Right atrium auricular region (tissue), 2 donors: ENCODE data around the gene IGF2BP3. TPM values are rescaled to one million over a fixed set of nuclear protein-coding genes. Genes with fewer than 3 reads are reported as not detected.

Experiments used
- DNase-seq: peaks from one replicate; pipeline ENCODE4 v3.0.0-alpha.2; 2019; ENCODE audit warnings: low spot score
- H3K27ac ChIP-seq, 2 donors: fragments of 200-600 bp; sonication (generic); 1 replicate in 1 of 2; 2 replicates in 1 of 2; pipeline ENCODE4 v1.5.1; 2016 to 2019
- H3K27me3 ChIP-seq, 2 donors: fragments of 200-600 bp; sonication (generic); one replicate each; pipeline versions ENCODE4 v1.5.1 to v1.6.0; 2017 to 2019
- H3K36me3 ChIP-seq: fragments of 200-600 bp; sonication (generic); one replicate; pipeline ENCODE4 v1.5.1; 2016
- H3K4me1 ChIP-seq, 2 donors: fragments of 200-600 bp; sonication (generic); one replicate each; pipeline versions ENCODE4 v1.5.1 to v1.6.0; 2017 to 2019
- H3K4me3 ChIP-seq, 2 donors: fragments of 200-600 bp; sonication (generic); 1 replicate in 1 of 2; 2 replicates in 1 of 2; pipeline ENCODE4 v1.5.1; 2017 to 2019; ENCODE audit warnings: mild to moderate bottlenecking in 1 of 2, moderate library complexity in 1 of 2
- H3K9me3 ChIP-seq, 2 donors: fragments of 200-600 bp; sonication (generic); one replicate each; pipeline ENCODE4 v1.5.1; 2019
- total RNA-seq, 2 donors: library from RNA; depleted of rRNA; stranded (reverse); fragments of >200 nt; gene quantifications; one replicate each; pipeline ENCODE4 v1.1.0, GENCODE V29; 2016
- TF ChIP-seq, protein P1 (sequence below), 2 donors: fragments of 200-600 bp; sonication (generic); IDR thresholded peaks; one replicate each; pipeline ENCODE4 v1.5.1; 2019; ENCODE audit warnings: antibody characterized with exemption in 2 of 2

IGF2BP3 gene
- total RNA-seq, 2 donors from 2014 or later: not detected

DNA sequence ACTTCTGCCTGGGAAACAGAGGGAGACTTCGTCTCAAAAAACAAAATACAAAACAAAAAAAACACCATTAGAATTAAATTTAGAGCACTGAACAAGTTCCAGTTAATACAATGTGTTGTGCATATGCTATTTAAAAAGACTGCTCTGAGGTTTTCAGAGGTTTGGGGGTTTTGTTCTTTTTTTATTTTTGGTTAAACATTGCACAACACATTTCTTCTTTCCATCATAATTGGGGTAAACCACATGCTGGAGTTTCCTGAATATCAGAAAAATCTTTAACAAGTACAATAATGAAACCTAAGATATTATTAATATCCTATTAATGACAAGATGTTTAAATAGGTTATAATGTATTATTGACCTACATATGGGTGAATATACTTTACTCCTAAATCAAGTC lies 26.3 kb downstream of the IGF2BP3 start:
- Histone ChIP-seq H3K36me3 (no peaks in the 10 kb centered on the region), H3K27ac (no peak overlapping the region), H3K27me3 (no peaks in the 10 kb centered on the region), H3K4me1 (no peaks in the 10 kb centered on the region), H3K4me3 (no peak overlapping the region), H3K9me3 (no peaks in the 10 kb centered on the region)
- TF ChIP-seq, protein P1, sequence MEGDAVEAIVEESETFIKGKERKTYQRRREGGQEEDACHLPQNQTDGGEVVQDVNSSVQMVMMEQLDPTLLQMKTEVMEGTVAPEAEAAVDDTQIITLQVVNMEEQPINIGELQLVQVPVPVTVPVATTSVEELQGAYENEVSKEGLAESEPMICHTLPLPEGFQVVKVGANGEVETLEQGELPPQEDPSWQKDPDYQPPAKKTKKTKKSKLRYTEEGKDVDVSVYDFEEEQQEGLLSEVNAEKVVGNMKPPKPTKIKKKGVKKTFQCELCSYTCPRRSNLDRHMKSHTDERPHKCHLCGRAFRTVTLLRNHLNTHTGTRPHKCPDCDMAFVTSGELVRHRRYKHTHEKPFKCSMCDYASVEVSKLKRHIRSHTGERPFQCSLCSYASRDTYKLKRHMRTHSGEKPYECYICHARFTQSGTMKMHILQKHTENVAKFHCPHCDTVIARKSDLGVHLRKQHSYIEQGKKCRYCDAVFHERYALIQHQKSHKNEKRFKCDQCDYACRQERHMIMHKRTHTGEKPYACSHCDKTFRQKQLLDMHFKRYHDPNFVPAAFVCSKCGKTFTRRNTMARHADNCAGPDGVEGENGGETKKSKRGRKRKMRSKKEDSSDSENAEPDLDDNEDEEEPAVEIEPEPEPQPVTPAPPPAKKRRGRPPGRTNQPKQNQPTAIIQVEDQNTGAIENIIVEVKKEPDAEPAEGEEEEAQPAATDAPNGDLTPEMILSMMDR (IDR thresholded peaks at IDR 0.05): no peak
- no peak for DNase-seq

DNA sequence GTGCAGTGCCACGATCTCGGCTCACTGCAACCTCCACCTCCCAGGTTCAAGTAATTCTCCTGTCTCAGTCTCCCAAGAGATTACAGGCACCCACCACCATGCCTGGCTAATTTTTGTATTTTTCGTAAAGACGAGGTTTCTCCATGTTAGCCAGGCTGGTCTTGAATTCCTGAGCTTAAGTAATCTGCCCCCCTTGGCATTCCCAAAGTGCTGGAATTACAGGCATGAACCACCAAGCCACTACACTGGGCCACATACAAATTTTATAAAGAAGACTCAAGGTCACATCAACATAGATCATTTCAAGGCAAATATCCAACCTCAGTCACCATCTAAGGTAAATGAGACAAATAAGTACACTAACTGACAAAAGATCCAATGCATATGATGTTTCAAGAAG lies 32.1 kb downstream of the IGF2BP3 start:
- TF ChIP-seq, protein P1 (IDR thresholded peaks at IDR 0.05): no peak
- no peak overlapping the region for H3K4me3 ChIP-seq
- H3K36me3 ChIP-seq: no peaks in the 10 kb centered on the region
- no peak overlapping the region for H3K27ac ChIP-seq
- DNase-seq: no peak
- H3K9me3 ChIP-seq: no peaks in the 10 kb centered on the region
- H3K4me1 ChIP-seq: no peaks in the 10 kb centered on the region
- H3K27me3 ChIP-seq: no peaks in the 10 kb centered on the region

DNA sequence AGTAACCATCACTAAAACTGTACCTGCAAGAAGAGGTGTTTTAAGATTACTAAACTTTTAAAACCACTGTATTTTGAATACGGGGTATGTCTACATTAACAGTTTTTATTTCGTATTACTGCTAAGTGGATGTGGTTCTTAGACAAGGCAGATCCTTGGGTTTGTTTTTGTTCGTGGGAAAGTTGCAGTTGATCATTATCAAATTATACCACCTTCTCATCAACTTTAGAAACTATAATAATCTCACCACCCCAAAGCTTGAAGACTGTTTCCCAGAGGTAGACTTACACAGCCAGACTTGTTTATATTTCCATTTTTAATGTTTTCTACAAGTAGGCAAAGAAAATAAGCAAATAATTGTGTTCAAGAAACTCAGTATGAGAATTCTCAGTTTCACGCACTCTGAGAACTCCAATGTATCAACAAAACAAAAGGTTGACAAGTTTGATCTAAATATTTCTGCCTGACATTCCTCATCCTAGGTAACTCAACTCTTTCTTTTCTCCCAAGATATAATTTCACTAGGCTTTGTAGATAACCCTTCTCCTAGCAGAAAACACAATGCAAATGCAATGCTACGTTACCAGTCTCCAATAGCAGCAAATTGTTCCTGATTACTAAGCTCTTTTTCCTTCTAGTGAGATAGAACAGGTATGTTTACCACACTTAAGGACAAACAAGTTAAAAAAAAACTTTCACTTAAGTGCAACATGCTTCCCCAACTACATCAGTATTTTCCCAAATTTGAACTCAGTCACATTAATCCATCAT lies 36.0 kb downstream of the IGF2BP3 start:
- H3K36me3 ChIP-seq: no peaks in the 10 kb centered on the region
- TF ChIP-seq, protein P1 (IDR thresholded peaks at IDR 0.05): no peak
- H3K27me3 ChIP-seq: no peaks in the 10 kb centered on the region
- no peak overlapping the region for H3K27ac ChIP-seq
- no peak overlapping the region for H3K4me3 ChIP-seq
- no peaks in the 10 kb centered on the region for H3K4me1 ChIP-seq
- H3K9me3 ChIP-seq: no peaks in the 10 kb centered on the region
- no peak for DNase-seq

DNA sequence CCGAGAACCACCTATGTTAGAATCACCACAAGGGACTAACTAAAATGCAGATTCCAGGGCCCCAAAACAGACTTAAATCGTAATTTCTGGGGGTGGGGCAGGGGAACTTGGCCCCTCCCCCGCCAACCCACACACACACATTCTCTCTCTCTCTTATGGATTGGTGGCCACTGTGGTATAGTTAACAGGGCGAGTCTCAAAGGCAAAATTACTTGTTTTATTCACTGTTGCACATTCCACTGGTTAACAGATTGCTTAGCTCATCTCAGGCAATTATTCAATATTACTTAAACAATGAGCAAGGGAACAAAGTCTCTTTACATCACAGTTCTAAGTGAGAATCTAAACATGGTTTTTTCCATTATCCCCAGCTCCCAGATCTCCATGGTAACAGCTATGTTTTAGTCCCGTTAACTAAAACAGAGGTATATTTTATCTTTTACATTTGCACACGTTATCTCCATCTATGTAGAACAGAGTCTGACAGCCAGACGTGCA lies 38.5 kb downstream of the IGF2BP3 start:
- no peaks in the 10 kb centered on the region for H3K4me1 ChIP-seq
- no peak overlapping the region for H3K4me3 ChIP-seq
- no peak overlapping the region for H3K27ac ChIP-seq
- no peaks in the 10 kb centered on the region for H3K27me3 ChIP-seq
- H3K9me3 ChIP-seq: no peaks in the 10 kb centered on the region
- no peaks in the 10 kb centered on the region for H3K36me3 ChIP-seq
- TF ChIP-seq, protein P1 (IDR thresholded peaks at IDR 0.05): no peak
- DNase-seq: no peak

DNA sequence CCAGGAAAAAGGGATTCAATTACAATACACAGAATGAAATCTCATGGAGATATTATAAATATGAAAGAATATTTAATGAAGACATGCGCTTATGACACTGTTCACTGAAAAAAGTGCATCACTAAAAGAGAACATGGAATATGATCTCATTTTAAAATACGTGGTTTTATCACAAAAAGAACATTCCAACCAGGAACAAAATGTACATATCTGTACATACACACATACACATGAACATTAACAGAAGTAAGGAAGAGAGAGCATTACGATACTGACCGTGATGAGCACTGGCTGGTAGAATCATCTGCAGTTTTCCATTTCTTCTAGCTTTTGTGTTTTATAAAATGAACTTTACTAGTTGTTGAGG lies 39.4 kb downstream of the IGF2BP3 start:
- TF ChIP-seq, protein P1 (IDR thresholded peaks at IDR 0.05): no peak
- Histone ChIP-seq H3K36me3 (no peaks in the 10 kb centered on the region), H3K27me3 (no peaks in the 10 kb centered on the region), H3K27ac (no peak overlapping the region), H3K4me1 (no peaks in the 10 kb centered on the region), H3K9me3 (no peaks in the 10 kb centered on the region), H3K4me3 (no peak overlapping the region)
- DNase-seq: no peak

DNA sequence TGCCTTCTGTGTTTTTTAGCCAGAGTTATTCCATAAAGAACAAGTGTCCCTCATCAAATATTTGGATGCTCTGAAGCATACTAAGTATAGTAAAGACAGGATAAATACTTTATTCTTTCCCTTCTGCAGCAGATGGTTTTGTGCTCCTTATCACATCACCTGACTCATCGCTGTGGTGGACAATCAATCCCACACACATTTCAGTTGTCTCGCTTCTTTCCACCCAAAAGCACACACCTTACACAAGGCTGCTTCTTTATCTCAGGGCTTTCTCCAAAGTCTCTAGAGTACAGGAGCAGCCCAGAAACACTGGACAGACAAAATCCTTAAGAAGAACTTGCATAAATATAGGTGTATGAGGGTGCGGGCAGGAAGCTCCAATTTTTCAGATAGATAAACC lies 43.4 kb downstream of the IGF2BP3 start:
- TF ChIP-seq, protein P1 (IDR thresholded peaks at IDR 0.05): no peak
- DNase-seq: no peak
- H3K4me3 ChIP-seq: no peak overlapping the region
- H3K27me3 ChIP-seq: no peaks in the 10 kb centered on the region
- H3K27ac ChIP-seq: no peak overlapping the region
- H3K36me3 ChIP-seq: no peaks in the 10 kb centered on the region
- no peaks in the 10 kb centered on the region for H3K9me3 ChIP-seq
- no peaks in the 10 kb centered on the region for H3K4me1 ChIP-seq
